K562 (cell line): Measurements from ENCODE around the gene SLC41A3. TPM values are rescaled to one million over a fixed set of nuclear protein-coding genes. Genes with fewer than 3 reads are reported as not detected.

Experiments
- ATAC-seq: fragments of 200-7000 bp; cut with Tn5 transposase; 3 replicates; pipeline ENCODE4 v1.9.1; 2020; ENCODE audit warnings: moderate library complexity
- BruUV-seq: library from RNA; stranded (reverse); fragments of 400-500 nt; replicated peaks from 2 replicates; lab custom pipeline; 2021; lab: Mats Ljungman, UMichigan
- CTCF ChIA-PET: fragments of 300-600 bp; formaldehyde crosslinking; extraction: SDS; loops from one replicate; lab custom pipeline; 2021; ENCODE audit warnings: low intra/inter-chr PET ratio; lab: Yijun Ruan, JAX
- POLR2A ChIA-PET: fragments of 300-600, 350-650 bp; sonication (Branson Sonifier 250); formaldehyde crosslinking; extraction: SDS; loops from one replicate; lab custom pipeline; 2021; ENCODE audit warnings: antibody characterized with exemption, inconsistent platforms; lab: Yijun Ruan, JAX
- DNase-seq, 4 experiments: peaks; one replicate each; pipeline versions ENCODE4 v3.0.0 to v3.0.0-alpha.2; 2011 to 2018; ENCODE audit warnings: low spot score in 3 of 4, mixed read lengths in 3 of 4; ENCODE audit errors: extremely low read depth in 1 of 4
- FAIRE-seq: peaks from 2 replicates; lab custom pipeline; 2011; peaks lifted over from hg19 to GRCh38; lab: Jason Lieb, UNC
- H2AFZ ChIP-seq: 2 replicates; pipeline ENCODE4 v1.6.0; 2011; ENCODE audit warnings: low read depth, low read length, control low read depth, inconsistent platforms
- H3K27ac ChIP-seq: fragments of 200-600 bp; 3 replicates; pipeline ENCODE4 v1.8.0; 2011; ENCODE audit warnings: low read depth, mild to moderate bottlenecking, control low read depth, inconsistent platforms, low read length, moderate library complexity, mixed read lengths; ENCODE audit errors: extremely low read depth
- H3K27me3 ChIP-seq, 2 experiments: fragments of 300-600 bp in 1 of 2; 2 replicates in 1 of 2; 3 replicates in 1 of 2; pipeline versions ENCODE4 v1.6.0 to v1.8.0; 2011; ENCODE audit warnings: inconsistent platforms in 2 of 2, low read length in 2 of 2, mild to moderate bottlenecking in 1 of 2, mixed read lengths in 1 of 2, moderate library complexity in 1 of 2; ENCODE audit not compliant: control insufficient read depth in 2 of 2, insufficient read depth in 2 of 2
- H3K36me3 ChIP-seq: fragments of 300-600 bp; 3 replicates; pipeline ENCODE4 v1.8.0; 2011; ENCODE audit warnings: mild to moderate bottlenecking, low read length, inconsistent platforms; ENCODE audit not compliant: control insufficient read depth, insufficient read depth
- H3K4me1 ChIP-seq, 2 experiments: fragments of 200-600 bp in 1 of 2; replicated peaks in 1 of 2; 2 replicates in 1 of 2; 3 replicates in 1 of 2; pipeline versions ENCODE4 v1.5.1 to v1.8.0; 2011; ENCODE audit warnings: inconsistent platforms in 2 of 2, low read length in 2 of 2, mild to moderate bottlenecking in 1 of 2, mixed read lengths in 1 of 2, moderate library complexity in 1 of 2; ENCODE audit not compliant: control insufficient read depth in 2 of 2, insufficient read depth in 2 of 2
- H3K4me2 ChIP-seq: 2 replicates; pipeline ENCODE4 v1.6.1; 2011; ENCODE audit warnings: low read length, control low read depth, inconsistent platforms, mixed read lengths; ENCODE audit not compliant: insufficient read depth
- H3K4me3 ChIP-seq: fragments of 200-600 bp; sonication (generic), shearing (Covaris generic); 2 replicates; pipeline ENCODE4 v1.5.1; 2016; ENCODE audit warnings: control low read depth, inconsistent platforms
- H3K79me2 ChIP-seq: fragments of 200-600 bp; 3 replicates; pipeline ENCODE4 v1.8.0; 2011; ENCODE audit warnings: low read length, inconsistent platforms; ENCODE audit not compliant: control insufficient read depth, insufficient read depth
- H3K9ac ChIP-seq, 2 experiments: 2 replicates each; pipeline versions ENCODE4 v1.6.0 to v1.6.1; 2011; ENCODE audit warnings: low read depth in 2 of 2, low read length in 2 of 2, control low read depth in 1 of 2, inconsistent platforms in 1 of 2, mild to moderate bottlenecking in 1 of 2, mixed read lengths in 1 of 2; ENCODE audit not compliant: insufficient read depth in 1 of 2
- H3K9me1 ChIP-seq: one replicate; pipeline ENCODE4 v1.6.0; 2011; ENCODE audit warnings: inconsistent platforms, mild to moderate bottlenecking, low read length, moderate library complexity; ENCODE audit not compliant: control insufficient read depth, insufficient read depth
- H3K9me3 ChIP-seq: replicated peaks from 2 replicates; pipeline ENCODE4 v1.5.1; 2011; ENCODE audit warnings: low read depth, low read length, inconsistent platforms; ENCODE audit not compliant: control insufficient read depth, insufficient read depth
- H4K20me1 ChIP-seq: replicated peaks from 2 replicates; pipeline ENCODE4 v1.6.1; 2011; ENCODE audit warnings: low read length, inconsistent platforms, mixed read lengths; ENCODE audit not compliant: control insufficient read depth, insufficient read depth
- GTF2F1 ChIP-seq: IDR thresholded peaks from 2 replicates; pipeline ENCODE4 v1.6.1; 2011; ENCODE audit warnings: low read depth, low read length, improper control_type of control experiment
- KDM4B ChIP-seq, 2 experiments: fragments of 450-650 bp in 1 of 2; sonication (generic) in 1 of 2; IDR thresholded peaks; 2 replicates each; pipeline ENCODE4 v1.6.1; 2016 to 2017; ENCODE audit warnings: borderline replicate concordance in 2 of 2, antibody characterized with exemption in 1 of 2, low read depth in 1 of 2, mild to moderate bottlenecking in 1 of 2
- MAZ ChIP-seq, 2 experiments: fragments of 450-650 bp in 1 of 2; sonication (generic) in 1 of 2; formaldehyde crosslinking; IDR thresholded peaks in 1 of 2; conservative IDR thresholded peaks in 1 of 2; 2 replicates each; pipeline versions ENCODE4 v1.4.0 to v1.5.0; 2020; ENCODE audit warnings: mild to moderate bottlenecking in 1 of 2, missing genetic modification reagents in 1 of 2
- NFXL1 ChIP-seq: fragments of 450-650 bp; formaldehyde crosslinking; IDR thresholded peaks from 2 replicates; pipeline ENCODE4 v1.4.0; 2021; ENCODE audit warnings: mild to moderate bottlenecking
- RBM15 ChIP-seq: fragments of 200-400 bp; formaldehyde crosslinking; IDR thresholded peaks from 2 replicates; pipeline ENCODE4 v1.6.1; 2018; ENCODE audit warnings: mild to moderate bottlenecking, low read length, moderate library complexity; ENCODE audit not compliant: insufficient read depth
- SAFB ChIP-seq: fragments of 200-400 bp; formaldehyde crosslinking; IDR thresholded peaks from 2 replicates; pipeline ENCODE4 v1.6.1; 2017; ENCODE audit warnings: low read depth, low read length, borderline replicate concordance
- SMAD4 ChIP-seq: fragments of 250-450 bp; sonication (Bioruptor Pico); conservative IDR thresholded peaks from 2 replicates; pipeline ENCODE4 v1.8.0; 2021; ENCODE audit warnings: inconsistent platforms, mild to moderate bottlenecking, moderate library complexity
- ZBED1 ChIP-seq: IDR thresholded peaks from 2 replicates; pipeline ENCODE4 v1.6.1; 2014
- ZNF224 ChIP-seq: sonication (generic); formaldehyde crosslinking; IDR thresholded peaks from 2 replicates; pipeline ENCODE4 v1.8.0; 2022; ENCODE audit warnings: mild to moderate bottlenecking, missing genetic modification reagents
- ZNF232 ChIP-seq: sonication (generic); formaldehyde crosslinking; IDR thresholded peaks from 2 replicates; pipeline ENCODE4 v1.8.0; 2022; ENCODE audit warnings: mild to moderate bottlenecking, missing genetic modification reagents
- ZNF695 ChIP-seq: fragments of 450-650 bp; formaldehyde crosslinking; IDR thresholded peaks from 2 replicates; pipeline ENCODE4 v1.4.0; 2020; ENCODE audit warnings: mild to moderate bottlenecking, moderate library complexity
- ZSCAN32 ChIP-seq: fragments of 450-650 bp; formaldehyde crosslinking; IDR thresholded peaks from 2 replicates; pipeline ENCODE4 v1.4.0; 2020; ENCODE audit warnings: mild to moderate bottlenecking, moderate library complexity
- WGBS: fragments of 100-300 bp; shearing (Covaris generic); methylation state at CpG from one replicate; pipeline ENCODE4 v1.1.6; 2016; ENCODE audit warnings: low coverage, mixed read lengths; ENCODE audit not compliant: insufficient coverage; ENCODE audit errors: missing lambda C conversion rate; 5-methylcytosine and 5-hydroxymethylcytosine counted together
- in situ Hi-C: fragments of 300-500 bp; cut with MboI; formaldehyde crosslinking; loops from 4 replicates; pipeline ENCODE4 v1.15.0; 2018; ENCODE audit warnings: inconsistent platforms, mixed read lengths
- intact Hi-C: fragments of 100-400 bp; cut with micrococcal nuclease; formaldehyde crosslinking; loops from 2 replicates; pipeline ENCODE4 v1.14.2; 2022
- polyA plus RNA-seq, 8 experiments: library from polyadenylated mRNA; depleted of rRNA in 4 of 8; stranded (reverse) in 5 of 8; unstranded in 3 of 8; fragments of >200 nt; fragmentation: Nextera tagmentation in 2 of 8; fragmentation: Illumina TruSeq in 1 of 8; extraction: Ambion mirVana in 2 of 8; extraction: Trizol in 1 of 8; gene quantifications; 2 replicates each; pipeline versions ENCODE4 v1.2.1 to v1.2.3, GENCODE V29; 2011 to 2014; ENCODE audit warnings: inconsistent platforms in 1 of 8, missing spikeins in 1 of 8
- total RNA-seq, 7 experiments: library from RNA; depleted of rRNA in 6 of 7; stranded (reverse); fragments of >200 nt in 6 of 7; fragmentation: Illumina TruSeq in 2 of 7; extraction: Trizol in 2 of 7; gene quantifications; 2 replicates each; pipeline versions ENCODE4 v1.2.1 to v1.2.3, GENCODE V29; 2011 to 2021; ENCODE audit warnings: low replicate concordance in 1 of 7

SLC41A3 gene
- total and polyA plus RNA-seq, 9 of the 15 experiments (the other 6 are each of a cell fraction or from before 2014, with no cell fraction given) = 4.1 to 20.7 (median 11.2) TPM

DNA sequence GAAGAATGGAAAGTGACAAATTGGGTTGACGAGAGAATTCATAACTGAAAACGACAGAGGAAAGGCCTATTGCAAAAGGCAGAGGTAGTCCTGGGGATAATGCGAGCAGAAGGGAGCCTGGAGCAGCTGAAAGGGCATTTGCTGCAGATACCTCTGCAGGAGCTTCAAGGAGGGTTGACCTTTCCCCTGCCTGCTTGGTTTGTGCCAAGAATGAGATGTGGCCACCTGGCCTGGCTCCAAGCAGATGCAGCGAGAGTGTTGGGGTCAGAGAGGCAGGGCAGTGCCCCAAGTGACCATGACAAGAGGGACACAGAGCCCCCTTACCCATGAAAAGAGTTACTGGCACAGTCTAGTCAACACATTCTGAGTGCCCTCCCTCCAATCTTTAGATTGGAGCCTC lies 43.5 kb downstream of the SLC41A3 start:
- no peak for FAIRE-seq
- 17% methylated on average over 4 of the region's 4 CpGs for WGBS
- H3K9me3 ChIP-seq = no peaks in the 10 kb centered on the region
- no peaks in the 10 kb centered on the region for H3K36me3 ChIP-seq
- no peaks in the 10 kb centered on the region for H3K9me1 ChIP-seq
- TF ChIP-seq ZBED1 (no peak), ZNF695 (CRISPR knock-in tag) (no peak), SAFB (no peak), ZNF232 (CRISPR knock-in tag) (no peak), SMAD4 (CRISPR knock-in tag) (no peak), ZNF224 (no peak), MAZ (CRISPR knock-in tag; conservative IDR thresholded peaks at IDR 0.05 in 1 of 2, IDR thresholded peaks at IDR 0.05 in 1 of 2) (no peak), KDM4B (IDR thresholded peaks at IDR 0.05; ENCODE audit: borderline replicate concordance in 2 of 2, low read depth in 1 of 2) (no peak), ZSCAN32 (CRISPR knock-in tag) (no peak), GTF2F1 (no peak), RBM15 (no peak), NFXL1 (no peak)
- TF ChIP-seq, all 486 proteins: peak for 0
- intact Hi-C loops (no loop called here), in situ Hi-C loops (no loop called here)
- Histone ChIP-seq H4K20me1 (no peaks in the 10 kb centered on the region), H3K4me3 (no peak overlapping the region), H3K27me3 (no peaks in the 10 kb centered on the region), H3K4me1 (no peaks in the 10 kb centered on the region), H3K4me2 (no peak overlapping the region), H2AFZ (no peak overlapping the region), H3K27ac (no peak overlapping the region), H3K79me2 (no peaks in the 10 kb centered on the region), H3K9ac (no peak overlapping the region)
- CTCF ChIA-PET = no interaction called here
- BruUV-seq = no TSS peak
- no peak for DNase-seq
- POLR2A ChIA-PET = no interaction called here
- no peak for ATAC-seq
